ENCODE measurements around the gene EYA4.

Gene EYA4

DNA sequence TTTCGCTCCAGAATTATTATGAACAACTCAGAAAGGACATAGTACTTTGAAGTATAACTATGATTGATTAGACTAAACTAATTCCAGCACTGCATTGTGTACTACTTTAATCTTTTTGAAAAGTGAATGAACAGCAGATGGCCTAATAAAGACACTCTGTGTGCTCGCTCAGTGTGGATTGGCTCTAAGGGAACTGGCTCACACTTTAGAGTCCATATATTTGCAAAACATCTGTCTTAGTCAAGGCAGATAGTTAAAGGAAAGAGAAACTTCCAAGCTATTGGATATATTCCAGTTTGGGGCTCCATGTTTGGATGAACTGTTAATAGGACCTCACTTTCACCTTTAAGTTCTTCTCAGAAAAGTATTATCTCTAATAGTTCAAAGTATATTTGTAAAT is 218.9 kb downstream of the EYA4 start:
- no peak for DNase-seq (ENCODE audit: low read depth)
- H3K4me3 ChIP-seq (ENCODE audit: low read depth, low read length), result no peak overlapping the region
- TF ChIP-seq, protein P1, sequence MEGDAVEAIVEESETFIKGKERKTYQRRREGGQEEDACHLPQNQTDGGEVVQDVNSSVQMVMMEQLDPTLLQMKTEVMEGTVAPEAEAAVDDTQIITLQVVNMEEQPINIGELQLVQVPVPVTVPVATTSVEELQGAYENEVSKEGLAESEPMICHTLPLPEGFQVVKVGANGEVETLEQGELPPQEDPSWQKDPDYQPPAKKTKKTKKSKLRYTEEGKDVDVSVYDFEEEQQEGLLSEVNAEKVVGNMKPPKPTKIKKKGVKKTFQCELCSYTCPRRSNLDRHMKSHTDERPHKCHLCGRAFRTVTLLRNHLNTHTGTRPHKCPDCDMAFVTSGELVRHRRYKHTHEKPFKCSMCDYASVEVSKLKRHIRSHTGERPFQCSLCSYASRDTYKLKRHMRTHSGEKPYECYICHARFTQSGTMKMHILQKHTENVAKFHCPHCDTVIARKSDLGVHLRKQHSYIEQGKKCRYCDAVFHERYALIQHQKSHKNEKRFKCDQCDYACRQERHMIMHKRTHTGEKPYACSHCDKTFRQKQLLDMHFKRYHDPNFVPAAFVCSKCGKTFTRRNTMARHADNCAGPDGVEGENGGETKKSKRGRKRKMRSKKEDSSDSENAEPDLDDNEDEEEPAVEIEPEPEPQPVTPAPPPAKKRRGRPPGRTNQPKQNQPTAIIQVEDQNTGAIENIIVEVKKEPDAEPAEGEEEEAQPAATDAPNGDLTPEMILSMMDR (IDR thresholded peaks at IDR 0.05; ENCODE audit: control insufficient read depth, extremely low read depth, insufficient read depth), result no peak

GRCh38 chr6:133463790-133464189 is 222.6 kb downstream of the EYA4 start:
- DNase-seq (ENCODE audit: low read depth), result no peak
- TF ChIP-seq, protein P1 (IDR thresholded peaks at IDR 0.05; ENCODE audit: control insufficient read depth, extremely low read depth, insufficient read depth), result no peak
- no peak overlapping the region for H3K4me3 ChIP-seq (ENCODE audit: low read depth, low read length)

DNA sequence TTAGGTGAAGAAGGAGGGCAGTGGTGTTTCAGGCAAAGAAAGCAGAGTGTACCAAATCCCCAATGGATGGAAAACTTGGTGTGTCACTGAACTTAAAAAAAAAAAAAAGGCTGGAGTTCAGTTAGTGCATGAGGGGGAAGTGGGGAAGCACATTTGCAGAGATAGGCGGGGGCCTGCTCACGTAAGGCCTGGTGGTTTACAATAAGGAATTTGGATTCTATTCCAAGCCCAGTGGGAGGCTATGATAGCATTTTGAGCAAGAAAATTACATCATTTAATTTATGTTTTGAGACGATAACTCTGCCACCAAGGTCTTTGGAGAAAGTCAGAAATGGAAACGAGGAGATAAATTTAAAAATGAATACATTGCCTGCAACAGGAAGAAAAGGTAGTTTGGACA is 225.5 kb downstream of the EYA4 start:
- TF ChIP-seq, protein P1 (IDR thresholded peaks at IDR 0.05; ENCODE audit: control insufficient read depth, extremely low read depth, insufficient read depth), result no peak
- DNase-seq (ENCODE audit: low read depth), result no peak
- no peak overlapping the region for H3K4me3 ChIP-seq (ENCODE audit: low read depth, low read length)

DNA sequence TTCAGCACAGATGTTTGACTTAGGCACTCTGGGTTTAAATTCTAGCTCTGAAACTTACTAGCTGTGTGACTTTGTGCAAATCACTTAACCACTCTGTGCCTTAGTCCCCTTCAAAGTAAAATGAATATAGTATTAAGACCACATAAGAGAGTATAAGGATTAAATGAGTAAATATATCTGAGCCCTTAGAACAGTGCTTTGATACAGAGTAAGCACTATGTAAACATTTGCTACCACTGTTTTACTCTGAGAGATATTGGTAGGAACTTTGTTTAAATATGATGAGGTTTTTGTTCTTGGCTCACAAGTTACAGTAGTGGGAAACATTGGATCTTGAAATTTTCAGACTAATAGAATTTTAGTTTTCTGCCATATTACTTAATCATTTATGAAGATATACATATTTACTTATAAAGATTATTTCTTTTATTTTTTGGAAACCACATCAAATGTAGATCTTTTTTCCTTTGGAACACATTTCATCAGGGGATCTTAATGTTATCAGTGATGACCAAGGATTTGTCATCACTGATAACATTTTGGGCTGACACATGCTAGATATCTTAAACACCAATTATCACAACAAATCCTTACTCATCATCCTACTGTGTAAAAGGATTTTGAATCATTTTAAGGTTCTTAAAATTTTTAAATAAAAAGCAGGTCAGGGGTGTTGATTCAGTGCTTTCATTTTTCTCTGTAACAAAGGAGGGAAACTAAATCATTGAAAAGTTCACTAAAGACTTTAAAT is 226.2 kb downstream of the EYA4 start:
- H3K4me3 ChIP-seq (ENCODE audit: low read depth, low read length), result no peak overlapping the region
- no peak for DNase-seq (ENCODE audit: low read depth)
- TF ChIP-seq, protein P1 (IDR thresholded peaks at IDR 0.05; ENCODE audit: control insufficient read depth, extremely low read depth, insufficient read depth), result no peak

DNA sequence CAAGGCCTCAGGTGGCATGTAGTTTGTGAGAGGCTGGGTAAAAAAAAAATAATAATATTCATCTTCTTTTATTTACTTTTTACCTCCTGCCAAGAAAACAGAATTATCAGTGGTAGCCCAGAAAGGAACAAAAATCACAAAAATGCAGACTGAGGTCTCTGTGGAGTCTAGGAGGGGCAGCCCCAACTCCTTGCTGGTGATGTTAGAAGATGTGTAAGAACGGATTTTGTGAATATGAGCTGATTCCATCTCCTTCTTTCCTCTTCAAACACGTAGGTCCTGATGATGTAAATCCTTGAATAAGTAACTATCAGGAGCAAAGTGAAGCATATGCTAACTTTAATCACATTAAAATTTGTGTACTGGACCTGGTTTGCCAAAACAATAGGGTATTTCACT is 226.8 kb downstream of the EYA4 start:
- H3K4me3 ChIP-seq (ENCODE audit: low read depth, low read length), result no peak overlapping the region
- no peak for DNase-seq (ENCODE audit: low read depth)
- TF ChIP-seq, protein P1 (IDR thresholded peaks at IDR 0.05; ENCODE audit: control insufficient read depth, extremely low read depth, insufficient read depth), result no peak

DNA sequence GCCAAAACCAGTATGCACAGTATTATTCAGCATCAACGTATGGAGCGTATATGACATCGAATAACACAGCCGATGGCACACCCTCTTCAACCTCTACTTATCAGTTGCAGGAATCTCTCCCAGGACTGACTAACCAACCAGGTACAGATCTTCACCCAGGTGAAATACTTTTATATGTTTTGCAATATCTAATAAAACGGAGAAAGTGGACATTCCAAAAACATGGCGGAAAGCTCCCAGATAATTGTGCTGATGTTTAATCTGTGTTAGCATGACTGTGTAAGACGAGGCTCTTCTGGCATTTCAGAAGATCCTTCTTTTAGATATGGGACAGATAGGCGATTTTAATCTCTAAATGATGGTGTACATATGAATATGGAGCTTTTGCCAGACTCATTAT is 227.4 kb downstream of the EYA4 start:
- DNase-seq (ENCODE audit: low read depth), result no peak
- TF ChIP-seq, protein P1 (IDR thresholded peaks at IDR 0.05; ENCODE audit: control insufficient read depth, extremely low read depth, insufficient read depth), result no peak
- H3K4me3 ChIP-seq (ENCODE audit: low read depth, low read length), result no peak overlapping the region

DNA sequence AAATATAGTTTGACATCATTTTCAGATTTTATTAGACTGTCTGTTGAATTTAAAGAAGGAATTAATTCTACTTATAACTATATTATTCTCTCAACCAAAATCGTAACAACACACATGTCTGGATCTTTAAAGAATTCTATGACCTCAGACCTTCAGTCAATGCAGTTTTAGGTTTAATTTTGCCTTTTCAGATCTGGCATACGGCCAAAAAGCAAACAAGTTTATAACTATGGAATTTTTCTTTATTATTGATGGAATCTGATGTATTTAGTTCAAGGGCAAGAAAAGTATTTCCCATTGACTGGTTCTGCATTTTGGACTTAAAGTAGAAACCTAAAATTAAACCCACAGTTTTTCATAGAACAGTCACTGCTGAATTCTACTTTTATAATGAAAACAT is 233.4 kb downstream of the EYA4 start:
- TF ChIP-seq, protein P1 (IDR thresholded peaks at IDR 0.05; ENCODE audit: control insufficient read depth, extremely low read depth, insufficient read depth), result no peak
- no peak for DNase-seq (ENCODE audit: low read depth)
- no peak overlapping the region for H3K4me3 ChIP-seq (ENCODE audit: low read depth, low read length)

All from LNCaP clone FGC (cell line).